Occipital lobe (tissue), 2 donors: ENCODE results near the gene XRCC5. TPM values are rescaled to one million over a fixed set of nuclear protein-coding genes. Genes with fewer than 3 reads are reported as not detected.
"Not testable (repeated sequence)": the region's sequence is repeated elsewhere in the genome, so short reads cannot be mapped to it uniquely, and the experiment has no call there.

ENCODE experiments used
- DNase-seq: peaks from one replicate; lab custom pipeline; 2025; lab: John Stamatoyannopoulos, UW
- total RNA-seq: library from RNA; depleted of rRNA; stranded (reverse); fragments of >200 nt; gene quantifications from one replicate; pipeline ENCODE4 v1.2.3, GENCODE V29; 2014

Gene XRCC5
- total RNA-seq, 1 donor from 2014 or later, result 366 TPM

GRCh38 chr2:216117561-216118340, 8.6 kb downstream of the XRCC5 start:
- DNase-seq, result no peak

- DNase-seq, result no peak
These were observed 9.3 kb downstream of the XRCC5 start for GRCh38 chr2:216118474-216118873.

GRCh38 chr2:216119146-216119545, 10.0 kb downstream of the XRCC5 start:
- no peak for DNase-seq

GRCh38 chr2:216119986-216120385, 10.8 kb downstream of the XRCC5 start:
- DNase-seq, result no peak

GRCh38 chr2:216121255-216121654, 12.1 kb downstream of the XRCC5 start:
- DNase-seq, result no peak

GRCh38 chr2:216126943-216127342, 17.8 kb downstream of the XRCC5 start:
- no peak for DNase-seq

GRCh38 chr2:216130346-216130971, 21.3 kb downstream of the XRCC5 start:
- no peak for DNase-seq

- no peak for DNase-seq
These were observed 22.2 kb downstream of the XRCC5 start for GRCh38 chr2:216131175-216131926.

- no peak for DNase-seq
These were observed 23.4 kb downstream of the XRCC5 start for GRCh38 chr2:216132585-216132984.

- DNase-seq, result no peak
These were observed 24.2 kb downstream of the XRCC5 start for GRCh38 chr2:216133397-216133796.

- no peak for DNase-seq
These were observed 25.9 kb downstream of the XRCC5 start for GRCh38 chr2:216134958-216135541.

GRCh38 chr2:216139884-216140283, 30.7 kb downstream of the XRCC5 start:
- DNase-seq, result no peak

GRCh38 chr2:216141516-216141915, 32.4 kb downstream of the XRCC5 start:
- DNase-seq, result not testable (repeated sequence)

- no peak for DNase-seq
These were observed 33.4 kb downstream of the XRCC5 start for GRCh38 chr2:216142540-216142939.

- DNase-seq, result no peak
These were observed 35.2 kb downstream of the XRCC5 start for GRCh38 chr2:216144372-216144771.

- no peak for DNase-seq
These were observed 35.7 kb downstream of the XRCC5 start for GRCh38 chr2:216144857-216145256.

GRCh38 chr2:216146573-216146972, 37.4 kb downstream of the XRCC5 start:
- DNase-seq, result no peak

GRCh38 chr2:216147172-216148131, 38.3 kb downstream of the XRCC5 start:
- DNase-seq, result no peak

- DNase-seq, result no peak
These were observed 39.8 kb downstream of the XRCC5 start for GRCh38 chr2:216148983-216149382.

- DNase-seq, result no peak
These were observed 40.6 kb downstream of the XRCC5 start for GRCh38 chr2:216149741-216150140.
